ENCODE data around the gene ATAD2B.
A peak's percentile ranks its signal among the peaks of the same experiment; 100 is the strongest.
"Not testable (repeated sequence)": the region's sequence is repeated elsewhere in the genome, so short reads cannot be mapped to it uniquely, and the experiment has no call there.

ATAD2B gene

DNA sequence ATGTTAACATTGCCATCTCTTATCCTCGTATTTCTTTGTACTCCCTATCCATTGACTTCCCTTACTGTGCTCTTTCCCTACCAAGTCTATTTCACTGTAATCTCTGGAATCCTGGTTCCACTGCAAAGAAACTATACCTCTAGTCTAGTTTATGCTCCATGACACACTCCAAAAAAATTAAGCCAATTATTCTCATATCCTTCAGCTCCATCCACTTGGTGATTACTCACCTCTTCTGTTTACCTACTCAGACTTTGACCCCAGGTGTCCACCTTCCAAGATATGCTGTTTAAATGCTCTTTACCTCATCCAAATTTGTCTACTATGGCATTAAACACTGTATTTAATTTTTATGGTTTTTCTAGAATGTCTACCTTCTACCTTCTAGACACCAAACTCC is 137.9 kb downstream of the ATAD2B start:
- no peak for DNase-seq (ENCODE audit: low read depth)

GRCh38 chr2:23788100-23788499 is 138.8 kb downstream of the ATAD2B start:
- DNase-seq (ENCODE audit: low read depth), result no peak

DNA sequence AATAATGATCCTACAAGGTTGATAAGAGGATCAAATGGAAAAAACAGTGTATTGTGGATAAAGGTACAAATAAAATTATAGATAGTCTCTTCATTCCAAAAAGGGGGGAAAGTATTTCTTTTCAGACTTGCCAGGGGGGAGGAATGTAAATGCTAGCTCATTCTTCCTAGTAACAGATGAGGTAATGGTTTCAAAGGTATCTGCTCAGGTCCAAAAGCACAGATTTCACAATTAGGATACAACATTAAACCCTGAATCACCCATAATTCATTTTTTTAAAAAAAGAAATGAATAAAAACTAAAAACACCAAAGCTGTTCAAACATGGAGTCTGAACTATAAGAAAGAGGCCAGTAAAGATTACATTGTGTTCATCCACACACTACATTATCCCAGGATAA is 142.0 kb downstream of the ATAD2B start:
- DNase-seq (ENCODE audit: low read depth), result no peak

- DNase-seq (ENCODE audit: low read depth), result no peak
These were observed 144.3 kb downstream of the ATAD2B start for GRCh38 chr2:23782646-23783045.

GRCh38 chr2:23782126-23782525 is 144.8 kb downstream of the ATAD2B start:
- no peak for DNase-seq (ENCODE audit: low read depth)

DNA sequence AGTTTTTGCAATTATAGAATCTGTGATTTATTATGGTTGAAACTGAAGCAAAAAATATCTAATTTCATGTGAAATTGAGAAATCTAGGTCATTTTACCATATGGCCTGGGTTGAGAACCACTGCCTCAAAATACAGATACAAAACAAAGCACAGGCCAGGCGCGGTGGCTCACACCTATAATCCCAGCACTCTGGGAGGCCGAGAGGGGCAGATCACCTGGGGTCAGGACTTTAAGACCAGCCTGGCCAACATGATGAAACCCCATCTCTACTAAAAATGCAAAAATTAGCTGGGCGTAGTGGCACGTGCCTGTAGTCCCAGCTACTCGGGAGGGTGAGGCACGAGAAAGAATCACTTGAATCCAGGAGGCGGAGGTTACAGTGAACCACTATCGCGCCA is 146.5 kb downstream of the ATAD2B start:
- DNase-seq (ENCODE audit: low read depth), result not testable (repeated sequence)

DNA sequence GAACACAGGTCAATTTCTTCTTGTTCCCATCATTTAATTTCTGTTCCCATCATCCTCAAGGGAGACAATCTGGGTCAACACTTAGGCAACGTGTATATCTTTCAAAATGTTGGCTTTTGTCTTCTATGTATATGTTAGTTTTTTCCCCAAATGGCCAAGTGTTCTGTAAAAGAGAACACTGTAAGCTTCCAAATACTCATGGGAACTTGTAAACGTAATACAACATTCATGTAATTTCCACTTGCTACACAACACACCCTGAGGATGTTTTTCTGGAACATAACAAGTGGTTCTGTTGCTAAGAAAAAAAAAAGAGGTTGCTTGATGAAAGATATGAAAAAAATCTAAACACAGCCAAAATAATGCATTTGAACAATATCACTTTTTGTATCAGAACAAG is 149.1 kb downstream of the ATAD2B start:
- DNase-seq (ENCODE audit: low read depth), result no peak

DNA sequence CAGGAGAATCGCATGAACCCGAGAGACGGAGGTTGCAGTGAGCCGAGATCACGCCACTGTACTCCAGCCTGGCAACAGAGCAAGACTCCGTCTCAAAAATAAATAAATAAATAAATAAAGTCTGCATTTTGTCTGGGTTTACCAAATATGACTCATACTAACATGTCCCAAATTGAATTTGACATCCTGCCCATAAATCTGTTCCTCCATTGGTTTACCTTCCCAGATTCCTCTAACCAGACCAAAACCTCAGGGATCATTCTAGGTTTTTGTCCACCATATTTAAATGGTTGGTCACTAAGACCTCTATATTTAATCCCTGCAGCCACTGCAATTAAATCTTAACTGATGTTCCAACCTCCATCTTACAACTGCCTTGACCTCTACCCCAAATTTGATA is 150.9 kb downstream of the ATAD2B start:
- no peak for DNase-seq (ENCODE audit: low read depth)

DNA sequence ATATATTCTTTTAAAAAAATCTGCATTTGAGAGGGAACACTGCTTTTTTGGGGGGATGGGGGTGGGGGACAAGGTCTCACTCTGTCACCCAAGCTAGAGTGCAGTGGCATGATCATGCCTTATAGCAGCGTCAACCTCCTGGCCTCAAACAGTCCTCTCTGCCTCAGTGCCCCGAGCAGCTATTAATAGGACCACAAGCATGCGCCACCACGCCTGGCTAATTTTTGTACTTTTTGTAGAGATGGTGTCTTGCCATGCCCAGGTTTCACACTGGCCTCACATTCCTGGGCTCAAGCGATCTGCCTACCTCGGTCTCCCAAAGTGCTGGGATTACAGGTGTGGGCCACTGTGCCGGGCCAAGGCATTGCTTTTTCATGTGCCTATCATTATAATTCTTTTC is 154.2 kb downstream of the ATAD2B start:
- DNase-seq (ENCODE audit: low read depth), result no peak

GRCh38 chr2:23772056-23772455 is 154.9 kb downstream of the ATAD2B start:
- DNase-seq (ENCODE audit: low read depth), result no peak

- DNase-seq (ENCODE audit: low read depth), result no peak
These were observed 157.6 kb downstream of the ATAD2B start for GRCh38 chr2:23769364-23769763.

DNA sequence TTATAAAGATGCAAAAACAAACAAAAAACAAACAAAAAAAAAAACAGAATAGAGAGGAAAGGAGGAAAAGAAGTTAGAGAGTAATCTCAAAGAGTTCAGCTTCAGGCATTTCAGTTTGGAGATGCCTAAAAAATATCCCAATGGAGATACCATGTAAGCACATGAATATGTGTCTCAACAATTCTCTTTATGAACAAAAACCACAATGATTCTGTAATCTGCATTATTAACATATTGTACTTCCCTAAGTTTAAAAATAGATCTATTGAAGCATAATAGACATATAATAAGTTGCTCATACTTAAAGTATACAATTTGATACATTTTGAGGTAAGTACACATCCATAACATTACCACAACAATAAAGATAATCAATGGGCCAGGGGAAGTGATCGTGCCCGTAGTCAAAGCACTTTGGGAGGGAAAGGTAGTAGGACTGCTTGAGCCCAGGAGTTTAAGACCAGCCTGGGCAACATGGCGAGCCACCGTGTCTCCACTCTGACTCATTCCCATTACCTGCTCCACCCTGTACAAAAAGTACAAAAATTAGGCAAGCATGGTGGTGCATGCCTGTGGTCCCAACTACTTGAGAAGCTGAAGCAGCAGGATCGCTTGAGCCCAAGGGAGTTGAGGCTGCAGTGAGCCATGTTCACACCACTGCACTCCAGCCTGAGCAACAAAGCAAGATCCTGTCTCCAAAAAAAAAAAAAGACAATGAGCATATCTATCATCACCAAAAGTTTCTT is 158.9 kb downstream of the ATAD2B start:
- no peak for DNase-seq (ENCODE audit: low read depth)

DNA sequence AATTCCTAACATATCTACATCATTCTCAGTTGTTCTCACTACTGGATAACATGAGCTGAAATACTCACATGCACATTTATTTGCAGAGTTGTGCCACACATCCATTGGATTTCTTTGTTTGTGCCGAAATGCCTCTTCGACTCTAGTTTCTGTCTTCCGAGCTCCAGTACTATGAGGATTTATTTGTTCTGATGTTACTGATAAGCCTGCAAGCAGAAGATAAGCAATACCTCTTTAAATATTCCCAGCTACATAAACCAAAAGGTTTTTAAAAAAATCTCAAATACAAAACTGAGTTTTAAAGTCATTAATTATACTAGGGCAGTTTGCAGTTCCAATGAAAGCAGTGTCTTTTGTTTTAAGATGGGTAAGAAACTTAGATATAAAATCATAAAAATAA is 164.8 kb downstream of the ATAD2B start:
- no peak for DNase-seq (ENCODE audit: low read depth)

DNA sequence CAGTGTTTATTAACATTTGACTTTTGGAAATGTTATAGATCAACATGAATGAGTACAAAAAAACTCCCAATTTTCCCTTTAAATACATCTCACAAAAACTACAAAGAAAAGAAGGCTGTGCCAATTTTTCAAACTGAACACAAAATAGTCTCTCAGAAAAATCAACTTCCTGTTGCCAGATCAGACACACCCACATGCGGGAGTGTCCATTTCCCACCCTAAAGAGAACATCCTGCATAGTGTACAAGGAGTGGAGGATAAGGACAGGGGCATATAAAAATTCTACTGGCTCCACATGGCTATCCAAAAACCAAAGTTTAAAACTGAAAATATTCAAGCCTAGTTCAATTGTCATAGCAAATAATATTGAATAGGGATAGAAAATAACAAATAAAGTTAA is 165.3 kb downstream of the ATAD2B start:
- DNase-seq (ENCODE audit: low read depth), result no peak

GRCh38 chr2:23760736-23761135 is 166.2 kb downstream of the ATAD2B start:
- peak; percentile 12 for DNase-seq (ENCODE audit: low read depth)

DNA sequence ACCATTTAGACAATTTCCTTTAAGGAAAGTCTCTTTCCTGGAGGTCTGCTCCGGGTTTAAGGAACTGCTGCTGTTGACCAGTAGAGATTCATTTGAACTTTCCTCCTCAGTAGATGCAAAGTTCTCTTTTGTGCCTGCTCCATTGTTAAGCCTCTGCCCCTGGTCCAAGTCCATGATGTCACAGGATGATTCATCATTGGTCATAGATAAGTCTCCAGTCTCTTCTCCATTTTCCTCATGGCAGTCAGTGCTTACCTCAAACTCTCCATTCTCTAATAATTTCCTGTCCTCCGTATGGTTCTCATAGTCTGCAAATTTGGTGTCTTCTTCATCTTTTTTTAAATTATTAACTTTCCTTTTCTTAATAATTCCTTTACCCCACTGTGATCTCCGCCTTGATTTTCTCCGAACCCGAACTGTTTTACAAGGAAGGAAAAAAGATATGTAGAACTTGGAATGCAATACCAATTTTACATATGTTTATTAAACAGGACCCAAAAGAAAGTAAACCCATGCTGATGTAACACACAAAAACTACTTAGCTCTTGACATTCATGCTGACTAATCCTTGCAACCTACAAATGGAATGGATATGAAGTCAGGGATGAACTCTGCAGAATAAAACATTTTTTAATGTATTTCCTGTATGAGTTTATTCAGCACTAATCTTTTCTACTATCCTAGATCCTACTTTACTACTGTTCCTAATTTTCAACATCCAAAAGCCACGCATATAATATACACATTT is 169.1 kb downstream of the ATAD2B start:
- DNase-seq (ENCODE audit: low read depth), result peak; percentile 19

GRCh38 chr2:23756593-23757292 is 170.2 kb downstream of the ATAD2B start:
- no peak for DNase-seq (ENCODE audit: low read depth)

DNA sequence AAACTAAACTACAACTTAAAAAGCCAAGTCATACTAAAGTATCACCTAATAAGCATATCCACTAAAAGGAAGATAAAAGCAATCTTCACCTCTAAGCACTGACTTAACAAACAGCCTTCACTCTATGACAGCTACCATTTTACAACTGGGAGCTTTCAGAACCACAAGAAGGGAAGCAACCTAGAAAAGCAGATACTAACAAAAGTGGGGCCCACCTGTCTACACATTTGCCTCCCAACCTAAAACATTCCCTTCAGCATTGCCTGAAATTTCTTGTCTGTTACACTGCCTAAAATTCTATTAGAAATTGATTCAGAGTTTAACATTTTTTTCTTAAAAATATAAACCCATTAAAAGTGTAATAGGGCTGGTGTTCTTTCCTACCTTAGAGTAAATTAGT is 172.0 kb downstream of the ATAD2B start:
- no peak for DNase-seq (ENCODE audit: low read depth)

DNA sequence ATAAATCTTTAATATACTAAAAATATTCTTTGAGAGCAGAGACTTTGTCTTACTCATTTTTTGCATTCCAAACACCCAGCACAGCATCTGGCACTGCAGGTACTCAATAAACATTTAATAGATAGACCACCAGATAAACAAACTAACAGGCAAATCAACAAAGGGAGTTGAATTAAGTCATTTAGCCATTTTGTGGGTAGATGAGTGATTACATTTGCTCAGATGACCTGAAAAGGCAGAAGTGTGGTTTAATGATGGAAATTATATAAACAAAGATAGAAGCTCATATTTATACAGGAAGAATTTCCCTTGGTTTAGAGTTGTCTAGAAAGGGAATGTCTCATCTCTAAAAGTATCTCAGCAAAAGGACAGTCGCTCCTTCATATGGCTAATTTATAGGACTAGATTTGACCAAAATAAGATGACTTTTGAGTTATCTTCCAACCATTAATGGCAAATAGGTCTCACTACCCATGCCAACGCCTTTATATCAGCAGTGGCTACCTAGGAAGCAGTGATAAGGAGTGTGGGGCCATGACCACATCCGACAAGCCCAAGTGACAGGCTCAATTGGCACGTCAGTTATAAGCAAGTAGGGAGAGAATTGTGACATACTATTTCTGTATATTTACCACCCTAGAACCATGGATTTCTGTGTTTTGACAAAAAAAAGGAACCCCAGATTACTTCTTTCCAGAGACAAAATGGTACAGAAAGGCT is 173.5 kb downstream of the ATAD2B start:
- no peak for DNase-seq (ENCODE audit: low read depth)

DNA sequence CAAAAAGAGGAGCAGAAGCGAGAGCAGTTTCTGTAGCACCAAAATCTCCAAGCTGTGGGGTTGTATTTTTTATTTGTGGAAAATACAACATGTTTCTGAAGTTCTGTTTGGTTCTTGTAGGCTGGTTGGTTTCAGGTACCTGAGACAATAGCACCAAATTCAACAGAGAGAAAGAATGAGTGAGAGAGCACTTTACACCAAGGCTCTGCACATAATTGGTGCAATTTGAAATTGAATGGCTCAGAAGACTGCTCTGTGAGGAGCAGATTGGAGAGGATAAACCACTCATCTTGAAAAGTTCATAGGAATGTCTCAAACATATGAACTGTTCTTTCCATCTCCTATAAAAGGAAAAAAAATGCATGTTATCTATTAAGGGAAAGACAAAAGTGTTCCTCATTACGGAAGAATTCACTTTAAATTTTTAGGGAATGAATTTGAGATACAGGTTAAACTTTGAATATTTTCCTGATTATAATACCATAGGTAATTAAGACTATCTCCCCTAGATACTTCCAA is 175.1 kb downstream of the ATAD2B start:
- no peak for DNase-seq (ENCODE audit: low read depth)

GRCh38 chr2:23746141-23746863 is 180.6 kb downstream of the ATAD2B start:
- no peak for DNase-seq (ENCODE audit: low read depth)

- DNase-seq (ENCODE audit: low read depth), result peak; percentile 19
These were observed 181.2 kb downstream of the ATAD2B start for GRCh38 chr2:23745726-23746105.
